ENCODE measurements around the gene CEP85L. TPM values are rescaled to one million over a fixed set of nuclear protein-coding genes. Genes with fewer than 3 reads are reported as not detected.

CEP85L gene
- total RNA-seq, 4 donors from 2014 or later: 10.9 to 22.6 (median 16.7) TPM

- peaks cover 0 to 57% (median 3%) of the 10 kb centered on the region in 3 donors for H3K9me3 ChIP-seq
- TF ChIP-seq CTCF (IDR thresholded peaks at IDR 0.05): no peak
- no peak for TF ChIP-seq EP300 (IDR thresholded peaks at IDR 0.05)
- no peak for TF ChIP-seq POLR2A (IDR thresholded peaks at IDR 0.05)
Observed at GRCh38 chr6:118578617-118579016, 72.8 kb downstream of the CEP85L start.

GRCh38 chr6:118577972-118578371 is 73.4 kb downstream of the CEP85L start:
- Histone ChIP-seq H3K9me3 (peaks cover 0 to 59% (median 3%) of the 10 kb centered on the region in 3 donors), H3K27ac (no peak overlapping the region), H3K36me3 (peaks cover 0 to 17% of the 10 kb centered on the region in 2 donors), H3K4me1 (peaks cover 0 to 20% (median 0%) of the 10 kb centered on the region in 3 donors), H3K27me3 (no peaks in the 10 kb centered on the region), H3K4me3 (no peak overlapping the region)
- TF ChIP-seq EP300 (IDR thresholded peaks at IDR 0.05): no peak
- TF ChIP-seq POLR2AphosphoS5 (IDR thresholded peaks at IDR 0.05): no peak
- no peak for TF ChIP-seq CTCF (IDR thresholded peaks at IDR 0.05)
- TF ChIP-seq POLR2A (IDR thresholded peaks at IDR 0.05): no peak
- no peak for ATAC-seq
- WGBS, 2 donors (ENCODE audit: low coverage in 1 of 2): 69 to 72% methylated on average over 4 of the region's 4 CpGs

More at GRCh38 chr6:118578617-118579016, 72.8 kb downstream of the CEP85L start:
- H3K27me3 ChIP-seq: no peaks in the 10 kb centered on the region
- no peak overlapping the region for H3K27ac ChIP-seq
- 97 to 98% methylated on average over 7 to 12 of the region's 12 CpGs for WGBS, 2 donors (ENCODE audit: low coverage in 1 of 2)
- H3K4me1 ChIP-seq: peaks cover 0 to 20% (median 0%) of the 10 kb centered on the region in 3 donors
- no peak for ATAC-seq
- no peak overlapping the region for H3K4me3 ChIP-seq
- H3K36me3 ChIP-seq: peaks cover 0 to 17% of the 10 kb centered on the region in 2 donors

- Histone ChIP-seq H3K4me3 (no peak overlapping the region), H3K27me3 (no peaks in the 10 kb centered on the region), H3K9me3 (peaks cover 0 to 55% (median 3%) of the 10 kb centered on the region in 3 donors), H3K4me1 (no peaks in the 10 kb centered on the region), H3K36me3 (peaks cover 0 to 17% of the 10 kb centered on the region in 2 donors), H3K27ac (no peak overlapping the region)
- 95% methylated on average over 11 to 12 of the region's 13 CpGs for WGBS, 2 donors (ENCODE audit: low coverage in 1 of 2)
- no peak for TF ChIP-seq POLR2A (IDR thresholded peaks at IDR 0.05)
- ATAC-seq: no peak
Observed at GRCh38 chr6:118574051-118574865, 77.1 kb downstream of the CEP85L start.

- ATAC-seq: no peak
- TF ChIP-seq POLR2A (IDR thresholded peaks at IDR 0.05) (no peak), CTCF (IDR thresholded peaks at IDR 0.05) (no peak), EP300 (IDR thresholded peaks at IDR 0.05) (no peak), POLR2AphosphoS5 (IDR thresholded peaks at IDR 0.05) (no peak)
- peaks cover 0 to 27% (median 3%) of the 10 kb centered on the region in 3 donors for H3K9me3 ChIP-seq
- H3K27ac ChIP-seq: no peak overlapping the region
- H3K4me3 ChIP-seq: no peak overlapping the region
- WGBS, 2 donors (ENCODE audit: low coverage in 1 of 2): 88 to 94% methylated on average over 2 of the region's 2 CpGs
- H3K36me3 ChIP-seq: peaks cover 0 to 13% of the 10 kb centered on the region in 2 donors
- H3K27me3 ChIP-seq: no peaks in the 10 kb centered on the region
- H3K4me1 ChIP-seq: peaks cover 0 to 10% (median 0%) of the 10 kb centered on the region in 3 donors
Observed at GRCh38 chr6:118571121-118571520, 80.3 kb downstream of the CEP85L start.

GRCh38 chr6:118569498-118569897 is 81.9 kb downstream of the CEP85L start:
- Histone ChIP-seq H3K9me3 (peaks cover 0 to 10% (median 3%) of the 10 kb centered on the region in 3 donors), H3K4me3 (no peak overlapping the region), H3K36me3 (peaks cover 0 to 16% of the 10 kb centered on the region in 2 donors), H3K27me3 (no peaks in the 10 kb centered on the region), H3K4me1 (peaks cover 0 to 10% (median 0%) of the 10 kb centered on the region in 3 donors), H3K27ac (no peak overlapping the region)
- no peak for ATAC-seq
- WGBS, 2 donors (ENCODE audit: low coverage in 1 of 2): 93 to 100% methylated on average over 1 of the region's 1 CpG
- no peak for TF ChIP-seq POLR2A (IDR thresholded peaks at IDR 0.05)
- no peak for TF ChIP-seq EP300 (IDR thresholded peaks at IDR 0.05)
- TF ChIP-seq POLR2AphosphoS5 (IDR thresholded peaks at IDR 0.05): no peak
- TF ChIP-seq CTCF (IDR thresholded peaks at IDR 0.05): no peak

Data from gastroesophageal sphincter (tissue), 4 donors.